NCI-H748 (cell line): ENCODE data around the gene PLTP.
A peak's percentile ranks its signal among the peaks of the same experiment; 100 is the strongest.
"Not testable (repeated sequence)": the region's sequence is repeated elsewhere in the genome, so short reads cannot be mapped to it uniquely, and the experiment has no call there.

ENCODE experiments used
- DNase-seq: peaks from one replicate; lab custom pipeline; 2025; ENCODE audit not compliant: unreplicated experiment; lab: John Stamatoyannopoulos, UW

Gene PLTP

GRCh38 chr20:45944965-45945677 is 33.2 kb upstream of the PLTP start:
- DNase-seq, result no peak

GRCh38 chr20:45944151-45944964 is 32.4 kb upstream of the PLTP start:
- DNase-seq, result no peak

- DNase-seq, result no peak
Observed at GRCh38 chr20:45943613-45944012, 31.7 kb upstream of the PLTP start.

GRCh38 chr20:45940469-45940868 is 28.5 kb upstream of the PLTP start:
- no peak for DNase-seq

- no peak for DNase-seq
Observed at GRCh38 chr20:45940053-45940452, 28.1 kb upstream of the PLTP start.

- no peak for DNase-seq
Observed at GRCh38 chr20:45938727-45939438, 26.9 kb upstream of the PLTP start.

GRCh38 chr20:45937765-45938164 is 25.8 kb upstream of the PLTP start:
- no peak for DNase-seq

- DNase-seq, result no peak
Observed at GRCh38 chr20:45935416-45936046, 23.6 kb upstream of the PLTP start.

GRCh38 chr20:45934586-45935415 is 22.8 kb upstream of the PLTP start, which contains the start of gene PCIF1:
Gene PCIF1 (plus strand): TSS chr20:45934683. CDS start chr20:45939000, 4,317 bp downstream.
- DNase-seq, result peak; percentile 95

- DNase-seq, result peak; percentile 73
Observed at GRCh38 chr20:45934046-45934585, 22.2 kb upstream of the PLTP start.

- DNase-seq, result peak; percentile 93
Observed at GRCh38 chr20:45933266-45934045, 21.5 kb upstream of the PLTP start.

GRCh38 chr20:45931680-45932079 is 19.7 kb upstream of the PLTP start:
- not testable (repeated sequence) for DNase-seq

- DNase-seq, result no peak
Observed at GRCh38 chr20:45927071-45927878, 15.3 kb upstream of the PLTP start.

GRCh38 chr20:45926731-45927070 is 14.7 kb upstream of the PLTP start:
- no peak for DNase-seq

GRCh38 chr20:45925821-45926506 is 14.0 kb upstream of the PLTP start:
- no peak for DNase-seq

- DNase-seq, result no peak
Observed at GRCh38 chr20:45924391-45925261, 12.7 kb upstream of the PLTP start.
